Kidney (tissue), 14 donors: ENCODE results near the gene FAM185A. TPM values are rescaled to one million over a fixed set of nuclear protein-coding genes. Genes with fewer than 3 reads are reported as not detected.

ENCODE experiments used
- DNase-seq, 5 donors: peaks; one replicate each; pipeline ENCODE4 v3.0.0-alpha.2; 2013 to 2020
- FAIRE-seq: peaks from 2 replicates; lab custom pipeline; 2012; peaks lifted over from hg19 to GRCh38; lab: Jason Lieb, UNC
- H3K27ac ChIP-seq, 2 donors: one replicate each; pipeline ENCODE4 v1.7.0; 2013; ENCODE audit warnings: low read depth in 2 of 2, low read length in 2 of 2, inconsistent platforms in 1 of 2
- H3K27me3 ChIP-seq: one replicate; pipeline ENCODE4 v1.7.1; 2013; ENCODE audit warnings: low read length, inconsistent platforms; ENCODE audit not compliant: control insufficient read depth, insufficient read depth
- H3K36me3 ChIP-seq, 3 donors: one replicate each; pipeline versions ENCODE4 v1.7.0 to v1.7.1; 2013; ENCODE audit warnings: low read length in 3 of 3, control low read depth in 1 of 3, inconsistent platforms in 1 of 3; ENCODE audit not compliant: insufficient read depth in 3 of 3, control insufficient read depth in 2 of 3
- H3K4me1 ChIP-seq, 3 donors: one replicate each; pipeline versions ENCODE4 v1.7.0 to v1.7.1; 2013; ENCODE audit warnings: low read length in 3 of 3, inconsistent platforms in 1 of 3, low read depth in 1 of 3; ENCODE audit not compliant: control insufficient read depth in 2 of 3, insufficient read depth in 2 of 3
- H3K4me3 ChIP-seq, 3 donors: one replicate each; pipeline versions ENCODE4 v1.7.0 to v1.8.1; 2013; ENCODE audit warnings: low read length in 3 of 3, control low read depth in 1 of 3, inconsistent platforms in 1 of 3
- H3K9ac ChIP-seq, 3 donors: one replicate each; pipeline versions ENCODE4 v1.7.0 to v1.7.1; 2013; ENCODE audit warnings: low read length in 3 of 3, control low read depth in 1 of 3, inconsistent platforms in 1 of 3
- H3K9me3 ChIP-seq, 3 donors: one replicate each; pipeline versions ENCODE4 v1.7.0 to v1.7.1; 2013; ENCODE audit warnings: low read length in 3 of 3, control low read depth in 1 of 3, inconsistent platforms in 1 of 3; ENCODE audit not compliant: control insufficient read depth in 2 of 3, insufficient read depth in 1 of 3
- CTCF ChIP-seq: IDR thresholded peaks from 3 replicates; pipeline ENCODE4 v1.5.1; 2012; ENCODE audit warnings: mild to moderate bottlenecking, moderate library complexity, borderline replicate concordance; ENCODE audit not compliant: insufficient read depth; ENCODE audit errors: extremely low read depth
- intact Hi-C: fragments of 100-400 bp; cut with DNase I; formaldehyde crosslinking; loops from one replicate; pipeline ENCODE4 v1.11.1; 2022
- polyA plus RNA-seq: library from polyadenylated mRNA; stranded (reverse); fragments of 350-450 nt; fragmentation: Illumina TruSeq; extraction: RNeasy Lipid Tissue Mini Kit (QIAGEN cat#74804); gene quantifications from one replicate; pipeline ENCODE4 v1.2.3, GENCODE V29; 2014; ENCODE audit warnings: low read depth, low replicate concordance; ENCODE audit not compliant: insufficient read depth
- total RNA-seq: library from RNA; stranded (reverse); fragmentation: NEBNext Ultra II Directional; extraction: Animal tissue kit (Norgen Biotek cat#: 25700); gene quantifications from one replicate; pipeline ENCODE4 v1.2.1, GENCODE V29; 2021
- donor health status: control.
- donor health status: control.
- donor health status: control.
- donor health status: control.
- donor health status: control.
- donor health status: DM: yes; HTN: yes; CAD: no.
- donor health status: Normal renal cell carcinoma (clear cell type).

The FAM185A gene
- total and polyA plus RNA-seq, 2 donors from 2014 or later: 6.5 to 10.4 TPM

DNA sequence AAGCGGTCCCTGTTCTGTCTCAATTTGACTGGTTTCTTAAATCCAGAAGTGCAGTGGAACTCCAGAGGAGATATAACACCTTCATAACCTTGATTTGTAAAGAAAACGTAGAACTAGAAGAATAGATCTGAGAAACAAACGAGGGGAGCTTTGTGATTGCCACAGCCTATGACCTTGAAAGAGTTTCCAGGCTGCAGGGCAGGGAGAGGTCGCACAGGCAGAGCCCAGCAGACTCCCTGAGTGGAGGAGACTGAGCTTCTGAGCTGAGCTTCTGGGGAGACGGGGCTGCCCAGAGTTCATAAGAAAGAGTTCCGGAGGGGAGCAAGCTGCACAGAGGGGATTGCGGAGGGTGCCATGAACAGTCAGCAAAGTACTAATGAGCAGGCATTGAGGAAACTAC is 57.8 kb downstream of the FAM185A start:
- H3K9ac ChIP-seq: no peak overlapping the region
- H3K27ac ChIP-seq: no peak overlapping the region
- TF ChIP-seq CTCF: no peak
- FAIRE-seq (no peak), DNase-seq (no peak)
- H3K4me3 ChIP-seq: no peak overlapping the region
- no peaks in the 10 kb centered on the region for H3K36me3 ChIP-seq
- no peaks in the 10 kb centered on the region for H3K9me3 ChIP-seq
- peaks cover 0 to 2% (median 0%) of the 10 kb centered on the region in 3 donors for H3K4me1 ChIP-seq
- intact Hi-C loops: no loop called here
- H3K27me3 ChIP-seq: no peaks in the 10 kb centered on the region

DNA sequence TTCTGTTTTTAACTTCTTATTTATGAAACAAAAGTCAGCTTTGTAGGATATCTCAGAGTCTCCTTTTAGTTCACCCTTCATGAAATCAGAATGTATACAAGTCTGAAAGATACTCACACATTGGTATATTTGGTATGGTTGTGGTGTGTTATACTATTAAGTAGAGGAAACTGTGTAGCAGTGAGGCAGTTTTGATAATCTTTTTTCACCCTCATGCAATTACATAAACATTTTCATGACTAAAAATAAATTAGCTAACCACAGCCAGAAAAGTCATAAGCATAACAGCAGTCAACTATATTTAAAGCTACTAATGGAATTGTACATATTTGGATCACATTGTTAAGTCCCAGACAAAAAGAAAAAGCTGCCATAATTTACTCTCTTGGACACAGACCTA is 62.1 kb downstream of the FAM185A start:
- H3K9me3 ChIP-seq: no peaks in the 10 kb centered on the region
- no peak overlapping the region for H3K9ac ChIP-seq
- no peaks in the 10 kb centered on the region for H3K27me3 ChIP-seq
- DNase-seq (no peak), FAIRE-seq (no peak)
- no peak overlapping the region for H3K4me3 ChIP-seq
- no peak overlapping the region for H3K27ac ChIP-seq
- peaks cover 0 to 3% (median 0%) of the 10 kb centered on the region in 3 donors for H3K4me1 ChIP-seq
- intact Hi-C loops: no loop called here
- H3K36me3 ChIP-seq: no peaks in the 10 kb centered on the region
- TF ChIP-seq CTCF: no peak

DNA sequence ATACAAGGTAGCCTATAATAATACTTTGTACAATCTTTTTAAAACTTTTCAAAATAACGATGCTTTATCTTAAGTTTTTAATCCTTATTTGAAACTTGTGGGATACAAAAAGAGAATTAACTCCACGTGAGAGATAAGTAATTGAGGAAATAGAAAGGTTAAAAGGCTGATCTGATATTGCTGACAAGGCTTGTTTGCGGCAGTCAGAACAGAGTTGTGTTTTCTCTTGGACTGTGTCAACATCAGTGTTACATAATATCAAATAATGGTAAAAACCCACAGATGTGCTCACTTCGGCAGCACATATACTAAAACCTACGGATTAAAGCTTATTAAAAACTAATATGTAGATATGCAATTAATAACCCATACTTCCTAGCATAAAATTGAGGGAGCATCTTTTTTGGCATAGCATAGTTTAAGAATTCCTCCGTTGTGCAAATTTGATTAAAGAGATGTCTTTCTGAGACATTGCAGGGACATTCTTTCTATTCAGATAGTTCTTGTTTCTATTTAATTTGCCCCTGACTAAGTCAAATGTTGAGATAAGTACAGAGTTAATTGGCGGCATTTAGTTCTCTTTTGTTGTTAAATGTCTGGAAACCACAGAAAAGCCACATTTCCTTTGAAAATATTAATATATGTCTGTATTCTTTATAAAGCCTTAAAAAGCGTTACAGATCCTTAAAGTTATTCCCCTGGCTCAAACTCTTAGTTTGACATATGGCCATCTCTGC is 63.3 kb downstream of the FAM185A start:
- intact Hi-C loops: no loop called here
- FAIRE-seq (no peak), DNase-seq (no peak)
- Histone ChIP-seq H3K9ac (no peak overlapping the region), H3K27me3 (no peaks in the 10 kb centered on the region), H3K9me3 (no peaks in the 10 kb centered on the region), H3K27ac (no peak overlapping the region), H3K4me1 (peaks cover 0 to 3% (median 0%) of the 10 kb centered on the region in 3 donors), H3K4me3 (no peak overlapping the region), H3K36me3 (no peaks in the 10 kb centered on the region)
- no peak for TF ChIP-seq CTCF
